ENCODE results near the gene NFIC.
A peak's percentile ranks its signal among the peaks of the same experiment; 100 is the strongest.

NFIC gene

GRCh38 chr19:3361384-3362216 is 4.8 kb upstream of the NFIC start:
- TF ChIP-seq, protein P1, sequence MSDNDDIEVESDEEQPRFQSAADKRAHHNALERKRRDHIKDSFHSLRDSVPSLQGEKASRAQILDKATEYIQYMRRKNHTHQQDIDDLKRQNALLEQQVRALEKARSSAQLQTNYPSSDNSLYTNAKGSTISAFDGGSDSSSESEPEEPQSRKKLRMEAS (IDR thresholded peaks at IDR 0.05; ENCODE audit: low read depth, low read length) = no peak
- TF ChIP-seq POLR2A (IDR thresholded peaks at IDR 0.05; ENCODE audit: extremely low read depth, insufficient read length) = no peak
- DNase-seq (ENCODE audit: low read depth) = no peak
- H3K4me3 ChIP-seq (ENCODE audit: low read depth, low read length) = no peak overlapping the region

DNA sequence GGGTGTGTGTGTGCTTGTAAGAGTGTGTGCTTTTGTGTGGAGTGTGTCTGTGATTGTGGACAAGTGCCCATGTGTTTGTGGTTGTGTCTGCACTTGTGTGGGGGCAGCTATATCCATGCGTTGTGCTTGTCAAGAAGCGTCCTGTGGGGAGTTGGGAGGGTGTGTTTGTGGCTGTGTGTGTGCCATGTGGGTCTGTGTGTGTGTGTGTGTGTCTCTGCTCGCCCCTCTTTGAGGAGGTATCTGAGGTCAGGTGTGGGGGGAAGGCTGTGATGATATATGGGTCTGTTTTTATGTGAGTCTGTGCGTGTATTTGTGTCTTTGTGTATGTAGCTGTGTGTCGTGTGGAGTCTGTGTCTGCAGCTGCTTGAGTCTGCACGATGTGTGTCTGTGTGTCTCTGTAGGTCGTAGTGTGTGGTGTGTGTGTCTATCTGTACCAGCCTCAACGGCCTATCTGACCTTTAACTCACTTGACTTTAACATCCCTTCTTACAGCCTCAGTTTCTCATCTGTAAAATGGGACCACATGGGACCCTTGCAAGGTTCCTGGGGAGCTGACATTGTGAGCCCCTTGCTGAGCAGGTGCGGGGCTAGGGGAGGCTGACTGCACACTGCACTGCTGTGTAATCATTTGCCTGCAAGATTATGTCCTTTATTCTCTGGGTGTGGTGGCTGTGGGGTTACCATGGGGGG is 4.0 kb upstream of the NFIC start:
- no peak overlapping the region for H3K4me3 ChIP-seq (ENCODE audit: low read depth, low read length)
- no peak for DNase-seq (ENCODE audit: low read depth)
- TF ChIP-seq MYC (IDR thresholded peaks at IDR 0.05; ENCODE audit: low read depth, low read length) (no peak), POLR2A (IDR thresholded peaks at IDR 0.05; ENCODE audit: extremely low read depth, insufficient read length) (no peak)
- TF ChIP-seq, protein P1 (IDR thresholded peaks at IDR 0.05; ENCODE audit: low read depth, low read length) = no peak
- TF ChIP-seq, protein P2, sequence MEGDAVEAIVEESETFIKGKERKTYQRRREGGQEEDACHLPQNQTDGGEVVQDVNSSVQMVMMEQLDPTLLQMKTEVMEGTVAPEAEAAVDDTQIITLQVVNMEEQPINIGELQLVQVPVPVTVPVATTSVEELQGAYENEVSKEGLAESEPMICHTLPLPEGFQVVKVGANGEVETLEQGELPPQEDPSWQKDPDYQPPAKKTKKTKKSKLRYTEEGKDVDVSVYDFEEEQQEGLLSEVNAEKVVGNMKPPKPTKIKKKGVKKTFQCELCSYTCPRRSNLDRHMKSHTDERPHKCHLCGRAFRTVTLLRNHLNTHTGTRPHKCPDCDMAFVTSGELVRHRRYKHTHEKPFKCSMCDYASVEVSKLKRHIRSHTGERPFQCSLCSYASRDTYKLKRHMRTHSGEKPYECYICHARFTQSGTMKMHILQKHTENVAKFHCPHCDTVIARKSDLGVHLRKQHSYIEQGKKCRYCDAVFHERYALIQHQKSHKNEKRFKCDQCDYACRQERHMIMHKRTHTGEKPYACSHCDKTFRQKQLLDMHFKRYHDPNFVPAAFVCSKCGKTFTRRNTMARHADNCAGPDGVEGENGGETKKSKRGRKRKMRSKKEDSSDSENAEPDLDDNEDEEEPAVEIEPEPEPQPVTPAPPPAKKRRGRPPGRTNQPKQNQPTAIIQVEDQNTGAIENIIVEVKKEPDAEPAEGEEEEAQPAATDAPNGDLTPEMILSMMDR (IDR thresholded peaks at IDR 0.05; ENCODE audit: low read depth, low read length) = no peak

DNA sequence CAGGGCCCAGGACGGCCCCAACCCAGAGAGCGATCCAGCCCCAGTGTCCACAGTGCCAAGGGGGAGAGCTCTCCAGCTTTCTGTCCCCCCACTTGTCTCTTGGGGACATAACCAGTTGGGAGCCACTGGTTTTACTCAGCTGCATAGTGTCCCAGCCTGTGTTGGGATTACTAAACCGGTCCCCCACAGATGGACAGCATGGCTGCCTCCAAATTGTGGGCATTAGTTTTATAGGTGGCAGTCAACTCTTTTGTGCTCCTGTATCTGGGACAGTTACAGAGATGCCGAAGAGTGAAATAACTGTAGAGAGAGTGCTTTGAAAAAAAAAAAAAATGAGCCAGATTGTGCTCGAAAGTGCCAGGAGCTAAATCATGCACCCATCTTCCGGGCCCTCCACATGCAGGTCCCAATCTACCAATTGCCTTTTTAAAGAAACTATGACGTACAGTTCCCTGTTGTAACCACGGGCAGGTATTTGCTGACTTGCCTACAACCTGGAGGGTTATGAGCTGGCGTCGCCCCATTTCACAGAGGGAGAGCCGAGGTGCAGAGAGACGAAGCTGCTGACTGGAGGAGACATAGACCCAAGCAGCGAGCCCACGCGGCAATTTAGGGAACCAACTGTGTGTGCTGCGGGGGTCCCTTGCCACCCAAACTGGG is 2.4 kb upstream of the NFIC start:
- H3K4me3 ChIP-seq (ENCODE audit: low read depth, low read length) = no peak overlapping the region
- DNase-seq (ENCODE audit: low read depth) = no peak
- TF ChIP-seq, protein P2 (IDR thresholded peaks at IDR 0.05; ENCODE audit: low read depth, low read length) = no peak
- TF ChIP-seq, protein P1 (IDR thresholded peaks at IDR 0.05; ENCODE audit: low read depth, low read length) = no peak
- TF ChIP-seq MYC (IDR thresholded peaks at IDR 0.05; ENCODE audit: low read depth, low read length) (no peak), POLR2A (IDR thresholded peaks at IDR 0.05; ENCODE audit: extremely low read depth, insufficient read length) (no peak)

- TF ChIP-seq POLR2A (IDR thresholded peaks at IDR 0.05; ENCODE audit: extremely low read depth, insufficient read length) = no peak
- TF ChIP-seq, protein P1 (IDR thresholded peaks at IDR 0.05; ENCODE audit: low read depth, low read length) = no peak
- no peak for TF ChIP-seq MYC (IDR thresholded peaks at IDR 0.05; ENCODE audit: low read depth, low read length)
- TF ChIP-seq, protein P2 (IDR thresholded peaks at IDR 0.05; ENCODE audit: low read depth, low read length) = no peak
- no peak overlapping the region for H3K4me3 ChIP-seq (ENCODE audit: low read depth, low read length)
- DNase-seq (ENCODE audit: low read depth) = no peak
Measured at GRCh38 chr19:3364501-3364858, 1.9 kb upstream of the NFIC start.

DNA sequence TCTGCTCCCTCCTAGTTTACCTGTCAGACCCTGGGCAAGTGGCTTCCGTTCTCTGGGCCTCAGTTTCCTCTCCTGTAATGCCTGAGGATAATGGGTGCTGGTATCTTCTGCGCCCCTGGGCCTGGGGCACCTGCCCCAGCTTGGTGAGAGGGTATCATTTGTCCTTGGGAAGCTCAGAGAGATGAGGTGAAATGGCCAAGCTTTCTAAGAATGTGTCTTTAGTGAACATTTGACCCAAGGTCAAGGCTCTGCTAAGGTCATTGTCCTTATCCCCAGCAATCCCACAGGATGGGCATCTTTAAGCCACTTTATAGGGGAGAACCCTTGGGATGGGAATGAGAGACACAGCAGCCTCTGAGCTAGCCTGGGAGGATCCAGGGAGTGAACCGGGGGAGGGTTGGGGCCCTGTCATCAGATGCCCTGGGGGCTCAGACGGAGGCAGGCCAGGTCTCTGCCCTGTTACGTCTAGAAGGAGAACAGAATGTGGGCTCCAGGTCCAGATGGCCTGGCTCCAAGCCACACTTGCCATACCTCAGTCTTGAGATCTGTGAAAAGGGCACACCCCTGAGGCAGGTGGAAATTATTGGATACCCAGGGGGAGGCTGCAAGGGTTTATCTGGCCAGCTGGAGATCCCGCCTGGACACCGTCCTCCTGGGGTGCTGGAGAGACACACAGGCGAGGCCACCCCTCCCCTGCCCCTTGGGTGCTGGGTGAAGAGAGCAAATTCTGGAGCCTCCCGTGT is 1.1 kb upstream of the NFIC start:
- peak overlapping the region; percentile 49 for H3K4me3 ChIP-seq (ENCODE audit: low read depth, low read length)
- DNase-seq (ENCODE audit: low read depth) = peak; percentile 41

More for the DNA sequence above, 1.1 kb upstream of the NFIC start:
- TF ChIP-seq POLR2A (IDR thresholded peaks at IDR 0.05; ENCODE audit: extremely low read depth, insufficient read length) (no peak), MYC (IDR thresholded peaks at IDR 0.05; ENCODE audit: low read depth, low read length) (no peak)
- TF ChIP-seq, protein P1 (IDR thresholded peaks at IDR 0.05; ENCODE audit: low read depth, low read length) = no peak
- TF ChIP-seq, protein P2 (IDR thresholded peaks at IDR 0.05; ENCODE audit: low read depth, low read length) = no peak
